IMR-90 (cell line): Measurements from ENCODE around the gene LDLRAD3. TPM values are rescaled to one million over a fixed set of nuclear protein-coding genes. Genes with fewer than 3 reads are reported as not detected.

Experiments
- ATAC-seq: fragments of 200-7000 bp; cut with Tn5 transposase; 2 replicates; pipeline ENCODE4 v1.9.1; 2020; ENCODE audit warnings: low read depth, mild to moderate bottlenecking, moderate library complexity
- BruUV-seq: library from RNA; stranded (reverse); fragments of 400-500 nt; replicated peaks from 2 replicates; lab custom pipeline; 2021; lab: Mats Ljungman, UMichigan
- CTCF ChIA-PET: fragments of 300-600 bp; formaldehyde crosslinking; extraction: SDS; loops from one replicate; lab custom pipeline; 2021; ENCODE audit warnings: antibody characterized with exemption; lab: Yijun Ruan, JAX
- POLR2A ChIA-PET: fragments of 300-600 bp; sonication (Branson Sonifier 250); formaldehyde crosslinking; loops from one replicate; lab custom pipeline; 2022; ENCODE audit warnings: antibody characterized with exemption; ENCODE audit not compliant: unreplicated experiment; lab: Charles Lee
- DNase-seq: peaks from one replicate; pipeline ENCODE4 v3.0.0; 2013
- H2AFZ ChIP-seq: replicated peaks from 2 replicates; pipeline ENCODE3; 2013; ENCODE audit warnings: low read length, mild to moderate bottlenecking; ENCODE audit not compliant: poor library complexity
- H2AK5ac ChIP-seq: 2 replicates; pipeline ENCODE4 v1.6.1; 2013; ENCODE audit warnings: low read depth, low read length, inconsistent platforms
- H2AK9ac ChIP-seq: replicated peaks from 2 replicates; pipeline ENCODE3; 2013; ENCODE audit warnings: mild to moderate bottlenecking, low read depth, low read length, moderate library complexity; ENCODE audit not compliant: poor library complexity
- H2BK120ac ChIP-seq: 2 replicates; pipeline ENCODE4 v1.6.1; 2013; ENCODE audit warnings: low read depth, low read length, inconsistent platforms
- H2BK15ac ChIP-seq: 3 replicates; pipeline ENCODE4 v1.6.1; 2013; ENCODE audit warnings: low read depth, low read length, inconsistent platforms
- H2BK20ac ChIP-seq: 2 replicates; pipeline ENCODE4 v1.6.1; 2013; ENCODE audit warnings: low read depth, mild to moderate bottlenecking, inconsistent platforms, low read length, moderate library complexity
- H2BK5ac ChIP-seq: 2 replicates; pipeline ENCODE4 v1.6.1; 2013; ENCODE audit warnings: mild to moderate bottlenecking, low read depth, low read length, inconsistent platforms; ENCODE audit not compliant: poor library complexity, severe bottlenecking
- H3K14ac ChIP-seq: replicated peaks from 2 replicates; pipeline ENCODE4 v1.6.1; 2013; ENCODE audit warnings: low read depth, low read length, inconsistent platforms
- H3K18ac ChIP-seq: 2 replicates; pipeline ENCODE4 v1.6.1; 2013; ENCODE audit warnings: low read depth, low read length, control low read depth
- H3K23ac ChIP-seq: 2 replicates; pipeline ENCODE4 v1.6.1; 2013; ENCODE audit warnings: low read depth, low read length, inconsistent platforms
- H3K27ac ChIP-seq: 2 replicates; pipeline ENCODE4 v1.5.1; 2013; ENCODE audit warnings: mild to moderate bottlenecking, control low read depth, low read length; ENCODE audit not compliant: insufficient read depth
- H3K27me3 ChIP-seq: 2 replicates; pipeline ENCODE4 v1.6.1; 2013; ENCODE audit warnings: low read length; ENCODE audit not compliant: control insufficient read depth, insufficient read depth
- H3K36me3 ChIP-seq: 2 replicates; pipeline ENCODE4 v1.6.1; 2013; ENCODE audit warnings: low read length, mixed read lengths; ENCODE audit not compliant: control insufficient read depth, insufficient read depth
- H3K4ac ChIP-seq: 2 replicates; pipeline ENCODE4 v1.6.1; 2013; ENCODE audit warnings: low read depth, low read length, inconsistent platforms
- H3K4me1 ChIP-seq: 2 replicates; pipeline ENCODE4 v1.6.1; 2013; ENCODE audit warnings: low read length, mixed read lengths; ENCODE audit not compliant: control insufficient read depth, insufficient read depth
- H3K4me2 ChIP-seq: 2 replicates; pipeline ENCODE4 v1.6.1; 2013; ENCODE audit warnings: low read depth, mild to moderate bottlenecking, control low read depth, low read length, moderate library complexity
- H3K4me3 ChIP-seq: 2 replicates; pipeline ENCODE4 v1.5.1; 2013; ENCODE audit warnings: low read depth, mild to moderate bottlenecking, control low read depth, low read length, moderate library complexity; ENCODE audit not compliant: insufficient read depth
- H3K56ac ChIP-seq: 2 replicates; pipeline ENCODE4 v1.6.1; 2013; ENCODE audit warnings: low read length, inconsistent platforms; ENCODE audit not compliant: insufficient read depth; ENCODE audit errors: extremely low read depth
- H3K79me1 ChIP-seq, 2 experiments: 2 replicates each; pipeline ENCODE4 v1.6.1; 2013; ENCODE audit warnings: low read length in 2 of 2, inconsistent platforms in 1 of 2, low read depth in 1 of 2
- H3K9ac ChIP-seq: 2 replicates; pipeline ENCODE4 v1.6.1; 2013; ENCODE audit warnings: low read depth, low read length, control low read depth
- H3K9me1 ChIP-seq: 2 replicates; pipeline ENCODE4 v1.6.1; 2013; ENCODE audit warnings: low read length, inconsistent platforms; ENCODE audit not compliant: insufficient read depth
- H3K9me3 ChIP-seq: 2 replicates; pipeline ENCODE4 v1.6.1; 2013; ENCODE audit warnings: low read length; ENCODE audit not compliant: control insufficient read depth, insufficient read depth
- H4K20me1 ChIP-seq: 2 replicates; pipeline ENCODE4 v1.6.1; 2013; ENCODE audit warnings: low read length, inconsistent platforms; ENCODE audit not compliant: insufficient read depth
- H4K5ac ChIP-seq: 2 replicates; pipeline ENCODE4 v1.6.1; 2013; ENCODE audit warnings: mild to moderate bottlenecking, low read depth, low read length, control low read depth
- H4K8ac ChIP-seq, 2 experiments: 2 replicates each; pipeline ENCODE4 v1.6.1; 2013; ENCODE audit warnings: low read depth in 2 of 2, low read length in 2 of 2, control low read depth in 1 of 2, inconsistent platforms in 1 of 2
- H4K91ac ChIP-seq: 2 replicates; pipeline ENCODE4 v1.6.1; 2013; ENCODE audit warnings: low read depth, low read length, inconsistent platforms; ENCODE audit not compliant: insufficient read depth
- RFX5 ChIP-seq: IDR thresholded peaks from 2 replicates; pipeline ENCODE4 v1.8.0; 2012; ENCODE audit warnings: low read depth, mild to moderate bottlenecking, low read length, moderate library complexity
- SMC3 ChIP-seq: fragments of 150-350 bp; IDR thresholded peaks from 2 replicates; pipeline ENCODE4 v1.6.1; 2016; ENCODE audit warnings: low read depth, mild to moderate bottlenecking, antibody characterized with exemption, low read length, moderate library complexity
- dilution Hi-C: fragments of 300-500 bp; cut with HindIII; formaldehyde crosslinking; loops from one replicate; pipeline ENCODE4 v1.14.3; 2018; ENCODE audit warnings: low sequenced_read_pairs; ENCODE audit not compliant: unreplicated experiment
- in situ Hi-C: fragments of 300-500 bp; cut with MboI; formaldehyde crosslinking; loops from 3 replicates; pipeline ENCODE4 v1.14.3; 2019; ENCODE audit warnings: low sequenced_read_pairs, inconsistent platforms, mixed read lengths
- intact Hi-C: fragments of 100-400 bp; cut with micrococcal nuclease; formaldehyde crosslinking; loops from 2 replicates; pipeline ENCODE4 v1.10.0; 2022
- polyA plus RNA-seq, 3 experiments: library from polyadenylated mRNA; depleted of rRNA; stranded (reverse); fragments of >200 nt; gene quantifications; 2 replicates each; pipeline ENCODE4 v1.2.3, GENCODE V29; 2012; ENCODE audit warnings: low replicate concordance in 1 of 3
- total RNA-seq: library from RNA; depleted of rRNA; stranded (reverse); fragments of >200 nt; gene quantifications from 2 replicates; pipeline ENCODE4 v1.2.3, GENCODE V29; 2012

The LDLRAD3 gene
- total and polyA plus RNA-seq, 2 of the 4 experiments (the other 2 are of a cell fraction), result 2.7 to 6.4 TPM

DNA sequence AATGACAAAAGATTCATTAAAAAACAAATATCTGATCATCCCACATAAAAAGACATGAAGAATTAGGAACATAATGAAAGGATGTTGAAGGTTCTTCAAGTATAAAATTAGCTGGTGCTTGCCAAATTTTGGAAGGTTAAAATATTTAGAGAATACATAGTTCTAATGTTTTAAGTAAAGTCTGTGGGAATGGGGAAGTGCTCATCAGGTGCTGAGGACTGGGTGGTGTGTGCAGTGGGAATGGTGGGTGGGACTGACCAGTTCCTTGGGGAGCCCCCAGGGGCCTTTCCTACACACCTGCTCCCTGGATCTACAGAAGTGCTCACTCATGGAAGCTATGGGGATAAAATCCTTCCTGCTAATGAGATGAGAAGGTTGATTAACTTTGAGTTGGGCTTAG, 11.8 kb downstream of the LDLRAD3 start:
- no peak overlapping the region for H3K56ac ChIP-seq
- no peaks in the 10 kb centered on the region for H3K9me3 ChIP-seq
- in situ Hi-C loops, result loop anchor here (10.0 kb wide), 1 partner anchor 61 kb away; no protein-coding TSS in a partner anchor
- POLR2A ChIA-PET, result no interaction called here
- H3K4me1 ChIP-seq, result no peaks in the 10 kb centered on the region
- H2BK120ac ChIP-seq, result no peak overlapping the region
- H3K27ac ChIP-seq, result no peak overlapping the region
- no peak overlapping the region for H2AK5ac ChIP-seq
- H3K4ac ChIP-seq, result no peak overlapping the region
- H2BK20ac ChIP-seq, result no peak overlapping the region
- no peak overlapping the region for H3K23ac ChIP-seq
- intact Hi-C loops, result no loop called here
- no peak overlapping the region for H3K14ac ChIP-seq
- H3K4me3 ChIP-seq, result no peak overlapping the region
- H3K4me2 ChIP-seq, result no peak overlapping the region
- BruUV-seq, result no TSS peak
- no peak for TF ChIP-seq SMC3
- no peak for TF ChIP-seq RFX5
- H2BK15ac ChIP-seq, result no peak overlapping the region
- H4K91ac ChIP-seq, result no peak overlapping the region
- no peak overlapping the region for H3K18ac ChIP-seq
- H3K9me1 ChIP-seq, result no peaks in the 10 kb centered on the region
- H2AK9ac ChIP-seq, result no peak overlapping the region
- peaks cover 7 to 16% of the 10 kb centered on the region in 2 experiments; a peak in 3 of 4 replicates for H3K79me1 ChIP-seq
- no peaks in the 10 kb centered on the region for H3K36me3 ChIP-seq
- ATAC-seq (no peak), DNase-seq (no peak)
- CTCF ChIA-PET, result interaction anchor here (1.1 kb wide), 1 partner anchor 472 kb away, joined by 3 read pairs; no protein-coding TSS in a partner anchor
- H2AFZ ChIP-seq, result no peak overlapping the region
- dilution Hi-C loops, result no loop called here
- no peak overlapping the region for H4K5ac ChIP-seq
- no peak overlapping the region for H3K9ac ChIP-seq
- H3K27me3 ChIP-seq, result no peaks in the 10 kb centered on the region
- no peaks in the 10 kb centered on the region for H4K20me1 ChIP-seq
- no peak overlapping the region for H2BK5ac ChIP-seq
- H4K8ac ChIP-seq, result no peak overlapping the region
